ENCODE results near the gene PIP5KL1.

- TF ChIP-seq CTCF (IDR thresholded peaks at IDR 0.05) = no peak
- TF ChIP-seq POLR2A (IDR thresholded peaks at IDR 0.05) = no peak
These were observed 42.8 kb downstream of the PIP5KL1 start for GRCh38 chr9:127887792-127888191.
